Retinal pigment epithelial cell (primary cell): ENCODE data around the gene DSCAML1.

ENCODE experiments used
- DNase-seq: peaks from one replicate; pipeline ENCODE4 v3.0.0-alpha.2; 2010; ENCODE audit warnings: low read depth
- H3K4me3 ChIP-seq: 2 replicates; pipeline ENCODE4 v1.5.1; 2011; ENCODE audit warnings: mild to moderate bottlenecking, low read length, control low read depth, moderate library complexity
- CTCF ChIP-seq: conservative IDR thresholded peaks from 2 replicates; pipeline ENCODE4 v1.5.1; 2011; ENCODE audit warnings: low read depth, low read length, control low read depth, inconsistent platforms

The DSCAML1 gene

GRCh38 chr11:117772360-117772759, 24.7 kb downstream of the DSCAML1 start:
- no peak for DNase-seq
- no peak overlapping the region for H3K4me3 ChIP-seq
- TF ChIP-seq CTCF = no peak

GRCh38 chr11:117771841-117772240, 25.2 kb downstream of the DSCAML1 start:
- TF ChIP-seq CTCF = no peak
- no peak for DNase-seq
- no peak overlapping the region for H3K4me3 ChIP-seq

DNA sequence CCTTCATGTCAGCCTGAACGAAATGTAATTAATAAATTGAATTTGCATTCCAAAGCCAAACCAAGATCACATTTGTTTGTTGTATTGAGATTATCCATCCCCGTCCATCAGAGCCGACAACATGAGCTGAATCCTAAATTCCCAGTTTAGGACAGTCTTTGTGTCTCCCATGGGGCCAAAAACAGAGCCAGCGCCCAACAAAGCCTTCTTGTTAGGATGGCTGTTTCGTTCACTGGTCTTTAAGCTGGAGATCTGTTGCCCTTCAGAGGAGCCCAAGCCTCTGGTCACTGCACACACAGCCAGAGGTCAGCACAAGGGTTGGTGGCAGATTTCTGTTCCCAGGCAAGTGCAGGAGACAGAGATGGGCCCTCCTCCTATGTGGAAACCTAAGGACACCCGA, 25.8 kb downstream of the DSCAML1 start:
- DNase-seq = no peak
- no peak for TF ChIP-seq CTCF
- no peak overlapping the region for H3K4me3 ChIP-seq

GRCh38 chr11:117770061-117770460, 27.0 kb downstream of the DSCAML1 start:
- no peak for DNase-seq

DNA sequence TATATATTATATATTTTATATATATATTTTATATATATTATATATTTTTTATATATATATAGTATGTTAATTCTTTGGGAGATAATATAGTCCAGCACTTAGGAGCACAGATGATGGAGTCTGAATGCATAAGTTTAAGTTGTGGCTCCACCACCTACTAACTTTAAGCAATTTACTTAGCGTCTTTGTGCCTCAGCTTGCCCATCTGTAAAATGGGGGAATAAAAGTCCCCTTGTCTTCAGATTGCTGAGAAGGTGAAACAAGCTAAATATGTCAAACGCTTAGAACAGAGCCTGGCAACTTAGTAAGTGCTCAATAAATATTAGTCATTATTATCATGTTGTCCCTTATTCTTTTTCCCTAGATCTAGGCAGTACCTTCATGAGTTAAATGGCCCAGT, 27.5 kb downstream of the DSCAML1 start:
- DNase-seq = no peak
- no peak for TF ChIP-seq CTCF
- no peak overlapping the region for H3K4me3 ChIP-seq

More at GRCh38 chr11:117770061-117770460, 27.0 kb downstream of the DSCAML1 start:
- H3K4me3 ChIP-seq = no peak overlapping the region
- TF ChIP-seq CTCF = no peak

GRCh38 chr11:117768506-117768905, 28.5 kb downstream of the DSCAML1 start:
- no peak overlapping the region for H3K4me3 ChIP-seq
- TF ChIP-seq CTCF = no peak
- no peak for DNase-seq

GRCh38 chr11:117767071-117767470, 29.9 kb downstream of the DSCAML1 start:
- DNase-seq = no peak
- no peak overlapping the region for H3K4me3 ChIP-seq
- TF ChIP-seq CTCF = no peak
